Pericardium fibroblast (primary cell): ENCODE data around the gene MYH6. TPM values are rescaled to one million over a fixed set of nuclear protein-coding genes. Genes with fewer than 3 reads are reported as not detected.

Experiments used
- total RNA-seq: library from RNA; depleted of rRNA; stranded (reverse); fragments of >200 nt; gene quantifications from 2 replicates; pipeline ENCODE4 v1.2.3, GENCODE V29; 2015

Gene MYH6
- total RNA-seq = not detected in 2 replicates

GRCh38 chr14:23407516-23408306 lies at the start of gene MYH6:
MYH6 (minus strand) TSS chr14:23408273; CDS start chr14:23407223, 1,050 bp downstream.

GRCh38 chr14:23435543-23436326 lies 27.7 kb upstream of the MYH6 start, which contains the start of gene MYH7:
MYH7 (minus strand) TSS chr14:23435660; CDS start chr14:23433732, 1,928 bp downstream.

DNA sequence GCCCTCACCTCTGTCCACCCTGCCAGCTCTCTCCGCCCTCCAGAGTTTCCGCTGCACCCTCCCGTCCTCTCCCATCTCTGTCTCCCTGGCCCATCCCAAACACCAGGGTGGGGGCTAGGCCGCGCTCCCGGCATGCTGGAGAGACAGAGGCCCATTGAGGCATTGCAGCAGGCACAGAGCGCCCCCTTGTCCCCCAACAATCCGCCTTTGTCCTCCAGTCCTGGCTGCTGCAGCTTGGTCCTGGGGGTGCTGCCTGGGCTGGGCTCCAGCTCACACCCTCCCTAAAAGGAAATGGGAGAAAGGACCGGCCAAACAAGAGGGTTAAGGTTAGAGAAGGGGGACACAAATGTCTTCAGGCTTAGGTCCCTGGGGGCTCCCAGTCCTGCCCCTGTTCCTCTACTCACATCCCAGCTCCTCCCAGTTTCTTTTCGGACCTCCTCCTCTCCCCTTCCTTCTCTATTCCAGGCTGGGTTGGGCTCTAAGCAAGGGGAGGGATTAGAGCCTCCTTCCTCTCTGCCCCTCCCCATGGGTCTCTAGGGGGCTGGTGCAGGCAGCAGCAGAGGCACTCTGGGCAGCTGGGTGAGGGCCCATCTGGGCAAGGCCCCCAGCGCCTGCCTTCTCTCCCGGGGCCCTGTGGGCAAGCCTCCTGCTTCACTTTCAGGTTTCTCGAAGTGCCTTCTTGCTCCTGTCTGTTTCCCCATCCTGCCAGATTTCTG lies 31.4 kb downstream of the MYH6 start, which contains the start of gene CMTM5:
CMTM5 (plus strand) TSS at position 565 of the 716 bp plus-strand sequence. CDS start 206 bp downstream, outside the sequence.

DNA sequence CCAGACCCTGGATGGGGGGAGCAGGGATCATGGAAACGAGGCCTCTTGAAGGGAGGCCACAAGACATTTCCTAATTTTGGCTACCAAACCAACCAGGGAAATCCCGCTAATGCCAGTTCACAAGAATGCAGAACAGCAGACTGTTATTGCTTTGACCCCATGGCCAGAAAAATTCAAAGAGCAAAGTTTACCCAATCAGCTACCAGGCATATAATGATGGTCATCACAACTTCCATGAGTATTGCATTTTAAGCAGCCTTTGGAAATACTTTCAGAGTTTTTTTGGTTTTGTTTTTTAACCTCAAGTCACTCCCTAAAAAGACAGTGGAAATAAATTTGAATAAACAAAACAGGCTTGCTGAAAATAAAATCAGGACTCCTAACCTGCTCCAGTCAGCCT lies 35.6 kb downstream of the MYH6 start, which contains the start of gene IL25:
IL25 (plus strand) TSS at position 301 of the 400 bp plus-strand sequence.

DNA sequence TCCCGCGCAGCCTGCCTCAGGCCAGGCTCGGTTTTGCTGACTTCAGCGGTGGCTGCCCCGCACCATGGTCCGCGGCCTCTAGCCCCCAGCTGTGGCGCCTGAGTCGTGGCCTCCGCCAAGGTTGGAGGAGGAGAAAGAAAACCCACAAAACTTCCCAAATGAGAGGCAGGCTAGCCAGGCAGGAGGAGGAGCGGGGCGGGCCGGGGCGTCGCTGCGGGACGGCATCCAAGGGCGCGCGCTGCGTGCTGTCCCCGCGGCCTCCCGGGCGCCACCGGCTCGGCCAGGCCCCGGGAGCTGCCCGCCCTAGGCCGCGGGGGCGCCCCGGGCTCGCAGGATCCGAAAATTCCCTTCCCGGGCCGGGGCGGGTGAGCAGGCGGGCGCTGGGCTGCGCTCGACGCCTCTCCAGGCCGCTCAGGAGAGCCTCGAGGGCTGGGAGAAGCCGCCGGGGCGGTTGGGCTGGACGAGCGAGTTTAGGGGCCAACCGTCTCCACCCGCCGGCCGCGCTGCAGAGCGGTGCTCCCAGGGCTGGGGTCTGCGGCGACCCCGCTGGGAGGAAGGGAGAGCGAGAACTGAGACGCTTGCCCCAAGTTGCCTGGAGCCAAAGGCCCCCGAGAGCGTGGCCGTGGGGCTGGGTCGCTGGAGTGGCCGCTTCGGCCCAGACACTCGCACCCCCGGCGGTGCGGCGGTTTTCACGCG lies 42.9 kb downstream of the MYH6 start, which contains the start of gene EFS:
EFS (minus strand) TSS at position 137 of the 696 bp plus-strand sequence. CDS start 147 bp downstream, outside the sequence.

GRCh38 chr14:23352506-23353432 lies 55.3 kb downstream of the MYH6 start, which contains the start of gene SLC22A17:
SLC22A17 (minus strand) TSS chr14:23352887.

Other genes with a start within 250 kb of the MYH6 start
- 4.3 and 9.8 TPM in 2 replicates for gene SLC7A8, start 224.6 kb downstream of the MYH6 start, total RNA-seq
- gene RNF212B, start 170.3 kb downstream of the MYH6 start, total RNA-seq = not detected in 2 replicates
- 5.7 and 12.3 TPM in 2 replicates for gene HOMEZ, start 122.1 kb downstream of the MYH6 start, total RNA-seq
- 3.5 and 6.6 TPM in 2 replicates for gene PPP1R3E, start 105.4 kb downstream of the MYH6 start, total RNA-seq
- gene BCL2L2, start 101.4 kb downstream of the MYH6 start, total RNA-seq = 10.5 and 16.2 TPM in 2 replicates
- 38.5 and 55.7 TPM in 2 replicates for gene PABPN1, start 86.8 kb downstream of the MYH6 start, total RNA-seq
- gene SLC22A17, start 55.4 kb downstream of the MYH6 start, total RNA-seq = 23.2 and 24.8 TPM in 2 replicates
- 8.6 and 12.9 TPM in 2 replicates for gene EFS, start 43.1 kb downstream of the MYH6 start, total RNA-seq
- gene IL25, start 35.5 kb downstream of the MYH6 start, total RNA-seq = not detected in 2 replicates
- gene CMTM5, start 31.2 kb downstream of the MYH6 start, total RNA-seq = not detected in 2 replicates
- 2.3 TPM in 1 of 2 replicates, not detected in the other for gene MYH7, start 27.4 kb upstream of the MYH6 start, total RNA-seq
- 20.4 and 23.9 TPM in 2 replicates for gene NGDN, start 61.4 kb upstream of the MYH6 start, total RNA-seq
- 0.12 and 0.17 TPM in 2 replicates for gene ZFHX2, start 143.5 kb upstream of the MYH6 start, total RNA-seq
- 8.5 and 11.8 TPM in 2 replicates for gene THTPA, start 148.0 kb upstream of the MYH6 start, total RNA-seq
- gene AP1G2, start 159.5 kb upstream of the MYH6 start, total RNA-seq = 18.3 and 29.8 TPM in 2 replicates
- gene JPH4, start 170.5 kb upstream of the MYH6 start, total RNA-seq = 0.09 and 0.12 TPM in 2 replicates
- 0.51 TPM in 1 of 2 replicates, not detected in the other for gene DHRS2, start 228.1 kb upstream of the MYH6 start, total RNA-seq